HG02610 (cell line): ENCODE data around the gene OPRM1.
A peak's percentile ranks its signal among the peaks of the same experiment; 100 is the strongest.

Source experiments
- ATAC-seq: cut with Tn5 transposase; IDR thresholded peaks from one replicate; pipeline ENCODE4 v1.9.1; 2021; ENCODE audit warnings: mild to moderate bottlenecking, moderate library complexity; ENCODE audit not compliant: unreplicated experiment

Gene OPRM1

GRCh38 chr6:154080461-154081189 lies 41.6 kb downstream of the OPRM1 start:
- ATAC-seq, result no peak

- no peak for ATAC-seq
Observed at GRCh38 chr6:154086510-154086909, 47.5 kb downstream of the OPRM1 start.

GRCh38 chr6:154092326-154092962 lies 53.4 kb downstream of the OPRM1 start:
- no peak for ATAC-seq

GRCh38 chr6:154093231-154094044 lies 54.4 kb downstream of the OPRM1 start:
- no peak for ATAC-seq

- ATAC-seq, result no peak
Observed at GRCh38 chr6:154095571-154095970, 56.5 kb downstream of the OPRM1 start.

GRCh38 chr6:154096316-154096715 lies 57.3 kb downstream of the OPRM1 start:
- ATAC-seq, result no peak

- ATAC-seq, result no peak
Observed at GRCh38 chr6:154096834-154097233, 57.8 kb downstream of the OPRM1 start.

GRCh38 chr6:154099211-154099610 lies 60.2 kb downstream of the OPRM1 start:
- ATAC-seq, result no peak

- no peak for ATAC-seq
Observed at GRCh38 chr6:154106251-154106650, 67.2 kb downstream of the OPRM1 start.

- ATAC-seq, result no peak
Observed at GRCh38 chr6:154111025-154111424, 72.0 kb downstream of the OPRM1 start.

GRCh38 chr6:154112181-154112809 lies 73.3 kb downstream of the OPRM1 start:
- ATAC-seq, result peak; percentile 44

GRCh38 chr6:154113392-154113791 lies 74.4 kb downstream of the OPRM1 start:
- no peak for ATAC-seq

- ATAC-seq, result no peak
Observed at GRCh38 chr6:154117485-154117884, 78.4 kb downstream of the OPRM1 start.

- ATAC-seq, result no peak
Observed at GRCh38 chr6:154122195-154122925, 83.3 kb downstream of the OPRM1 start.

- no peak for ATAC-seq
Observed at GRCh38 chr6:154123155-154123956, 84.3 kb downstream of the OPRM1 start.

- ATAC-seq, result no peak
Observed at GRCh38 chr6:154125421-154125820, 86.4 kb downstream of the OPRM1 start.

- ATAC-seq, result no peak
Observed at GRCh38 chr6:154127657-154128056, 88.6 kb downstream of the OPRM1 start.

GRCh38 chr6:154134471-154135147 lies 95.6 kb downstream of the OPRM1 start:
- ATAC-seq, result no peak

GRCh38 chr6:154138793-154139192 lies 99.8 kb downstream of the OPRM1 start:
- no peak for ATAC-seq
